ENCODE results near the gene ARHGEF17.

DNA sequence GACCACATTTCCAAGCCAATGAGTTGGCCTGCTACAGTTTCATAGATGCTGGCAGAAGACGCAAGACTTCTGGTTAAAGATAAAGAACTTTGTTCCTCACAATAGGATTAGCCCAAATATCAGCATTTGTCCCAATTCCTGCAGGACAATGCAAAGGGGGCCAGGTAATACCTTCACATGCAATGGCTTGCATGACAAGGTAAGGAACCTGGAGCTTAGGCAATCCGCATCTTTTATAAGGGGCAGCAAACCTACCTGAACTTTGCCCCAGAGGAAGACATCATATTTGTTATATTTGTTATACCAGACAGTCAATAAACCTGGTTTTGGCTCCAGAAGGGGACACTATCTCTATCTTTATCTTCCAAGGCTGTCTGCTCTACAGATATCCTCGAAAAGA, 30.6 kb upstream of the ARHGEF17 start:
- TF ChIP-seq CTCF (conservative IDR thresholded peaks at IDR 0.05; ENCODE audit: low read depth, low read length): no peak
- no peak for TF ChIP-seq EZH2 (IDR thresholded peaks at IDR 0.05; ENCODE audit: borderline replicate concordance, low read depth, low read length, poor library complexity, severe bottlenecking)

Measured in A673 (cell line).